ENCODE measurements around the gene CD248.

GRCh38 chr11:66314561-66315497, 2.0 kb downstream of the CD248 start:
- TF ChIP-seq CTCF (IDR thresholded peaks at IDR 0.05) (no peak), POLR2A (IDR thresholded peaks at IDR 0.05) (no peak)

Data from stomach (tissue), 4 donors.